ENCODE measurements around the gene ZNF366.

DNA sequence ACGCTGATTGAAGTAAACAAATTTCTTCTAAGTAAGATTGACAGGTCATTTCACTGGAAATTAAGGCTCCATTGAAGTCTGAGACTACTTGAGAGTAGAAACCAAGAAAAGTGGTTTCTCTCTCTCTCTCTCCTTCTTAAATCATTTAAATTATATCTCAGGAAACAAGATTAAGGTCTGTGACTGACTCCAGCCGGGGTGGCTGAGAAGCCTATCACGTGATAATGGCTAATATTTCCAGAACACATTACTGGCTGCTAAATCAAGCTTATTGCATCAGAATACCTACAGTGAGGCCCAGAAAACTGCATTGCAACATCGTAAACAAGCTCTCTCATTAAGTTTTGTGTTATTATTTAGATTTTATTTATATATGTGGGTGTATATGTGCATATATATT lies 98.6 kb downstream of the ZNF366 start:
- no peak for TF ChIP-seq EZH2 (IDR thresholded peaks at IDR 0.05; ENCODE audit: borderline replicate concordance)
- TF ChIP-seq, protein P1, sequence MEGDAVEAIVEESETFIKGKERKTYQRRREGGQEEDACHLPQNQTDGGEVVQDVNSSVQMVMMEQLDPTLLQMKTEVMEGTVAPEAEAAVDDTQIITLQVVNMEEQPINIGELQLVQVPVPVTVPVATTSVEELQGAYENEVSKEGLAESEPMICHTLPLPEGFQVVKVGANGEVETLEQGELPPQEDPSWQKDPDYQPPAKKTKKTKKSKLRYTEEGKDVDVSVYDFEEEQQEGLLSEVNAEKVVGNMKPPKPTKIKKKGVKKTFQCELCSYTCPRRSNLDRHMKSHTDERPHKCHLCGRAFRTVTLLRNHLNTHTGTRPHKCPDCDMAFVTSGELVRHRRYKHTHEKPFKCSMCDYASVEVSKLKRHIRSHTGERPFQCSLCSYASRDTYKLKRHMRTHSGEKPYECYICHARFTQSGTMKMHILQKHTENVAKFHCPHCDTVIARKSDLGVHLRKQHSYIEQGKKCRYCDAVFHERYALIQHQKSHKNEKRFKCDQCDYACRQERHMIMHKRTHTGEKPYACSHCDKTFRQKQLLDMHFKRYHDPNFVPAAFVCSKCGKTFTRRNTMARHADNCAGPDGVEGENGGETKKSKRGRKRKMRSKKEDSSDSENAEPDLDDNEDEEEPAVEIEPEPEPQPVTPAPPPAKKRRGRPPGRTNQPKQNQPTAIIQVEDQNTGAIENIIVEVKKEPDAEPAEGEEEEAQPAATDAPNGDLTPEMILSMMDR (IDR thresholded peaks at IDR 0.05; ENCODE audit: poor library complexity): no peak
